Left ventricle myocardium inferior (tissue), 1 donor: Measurements from ENCODE around the gene CASP14. TPM values are rescaled to one million over a fixed set of nuclear protein-coding genes. Genes with fewer than 3 reads are reported as not detected.
"Not testable (repeated sequence)": the region's sequence is repeated elsewhere in the genome, so short reads cannot be mapped to it uniquely, and the experiment has no call there.

Experiments
- DNase-seq: peaks from one replicate; pipeline ENCODE4 v3.0.0-alpha.2; 2020
- H3K27ac ChIP-seq: fragments of 200-600 bp; replicated peaks from 2 replicates; pipeline ENCODE4 v1.8.0; 2021
- H3K27me3 ChIP-seq: fragments of 200-600 bp; 2 replicates; pipeline ENCODE4 v1.8.0; 2021; ENCODE audit warnings: low read depth
- H3K36me3 ChIP-seq: fragments of 200-600 bp; 2 replicates; pipeline ENCODE4 v1.8.0; 2021
- H3K4me1 ChIP-seq: fragments of 200-600 bp; 2 replicates; pipeline ENCODE4 v1.8.0; 2021
- H3K4me3 ChIP-seq: fragments of 200-600 bp; 2 replicates; pipeline ENCODE4 v1.8.0; 2021; ENCODE audit warnings: mild to moderate bottlenecking, moderate library complexity
- H3K9me3 ChIP-seq: fragments of 200-600 bp; replicated peaks from 2 replicates; pipeline ENCODE4 v1.8.0; 2021
- CTCF ChIP-seq: fragments of 200-600 bp; IDR thresholded peaks from 2 replicates; pipeline ENCODE4 v1.8.0; 2021; ENCODE audit warnings: antibody characterized with exemption, mild to moderate bottlenecking, borderline replicate concordance
- intact Hi-C: fragments of 100-400 bp; cut with micrococcal nuclease; formaldehyde crosslinking; loops from one replicate; pipeline ENCODE4 v1.11.0; 2022
- total RNA-seq: library from RNA; stranded (reverse); fragmentation: NEBNext Ultra II Directional; extraction: Animal tissue kit (Norgen Biotek cat#: 25700); gene quantifications from one replicate; pipeline ENCODE4 v1.2.1, GENCODE V29; 2021
- donor health status: DM: no; HTN: yes; CAD: no; lungs with severe emphysema.

The CASP14 gene
- total RNA-seq, 1 donor from 2014 or later: not detected

- H3K9me3 ChIP-seq: no peaks in the 10 kb centered on the region
- intact Hi-C loops: loop anchor here (10.0 kb wide), 1 partner anchor 463 kb away; no protein-coding TSS in a partner anchor
- DNase-seq: no peak
- peak overlapping the region; percentile 33 for H3K4me3 ChIP-seq
- peaks cover 4% of the 10 kb centered on the region for H3K4me1 ChIP-seq
- H3K27ac ChIP-seq: no peak overlapping the region
- peaks cover 31% of the 10 kb centered on the region for H3K27me3 ChIP-seq
- H3K36me3 ChIP-seq: no peaks in the 10 kb centered on the region
- TF ChIP-seq CTCF: peak; percentile 76
Observed at GRCh38 chr19:15091918-15092753, 42.9 kb downstream of the CASP14 start.

- H3K4me1 ChIP-seq: peaks cover 4% of the 10 kb centered on the region
- no peaks in the 10 kb centered on the region for H3K9me3 ChIP-seq
- intact Hi-C loops: loop anchor here (10.0 kb wide), 1 partner anchor 462 kb away; no protein-coding TSS in a partner anchor
- DNase-seq: no peak
- H3K36me3 ChIP-seq: no peaks in the 10 kb centered on the region
- H3K27ac ChIP-seq: no peak overlapping the region
- TF ChIP-seq CTCF: no peak
- peaks cover 23% of the 10 kb centered on the region for H3K27me3 ChIP-seq
- H3K4me3 ChIP-seq: no peak overlapping the region
Observed at GRCh38 chr19:15093001-15093400, 43.7 kb downstream of the CASP14 start.

GRCh38 chr19:15096223-15096622 is 46.9 kb downstream of the CASP14 start:
- H3K4me1 ChIP-seq: peaks cover 4% of the 10 kb centered on the region
- intact Hi-C loops: loop anchor here (10.0 kb wide), 1 partner anchor 459 kb away; no protein-coding TSS in a partner anchor
- H3K36me3 ChIP-seq: no peaks in the 10 kb centered on the region
- no peak overlapping the region for H3K4me3 ChIP-seq
- no peaks in the 10 kb centered on the region for H3K9me3 ChIP-seq
- TF ChIP-seq CTCF: no peak
- no peak overlapping the region for H3K27ac ChIP-seq
- no peak for DNase-seq
- H3K27me3 ChIP-seq: no peaks in the 10 kb centered on the region

- H3K27ac ChIP-seq, H3K4me1 ChIP-seq, H3K27me3 ChIP-seq, H3K36me3 ChIP-seq, H3K4me3 ChIP-seq, H3K9me3 ChIP-seq, DNase-seq: not testable (repeated sequence)
- intact Hi-C loops: loop anchor here (10.0 kb wide), 1 partner anchor 457 kb away; no protein-coding TSS in a partner anchor
Observed at GRCh38 chr19:15097980-15098379, 48.7 kb downstream of the CASP14 start.

- DNase-seq: no peak
- Histone ChIP-seq H3K4me1 (no peaks in the 10 kb centered on the region), H3K4me3 (no peak overlapping the region), H3K9me3 (peaks cover 6% of the 10 kb centered on the region), H3K27ac (no peak overlapping the region), H3K27me3 (no peaks in the 10 kb centered on the region), H3K36me3 (no peaks in the 10 kb centered on the region)
- no peak for TF ChIP-seq CTCF
- intact Hi-C loops: loop anchor here (10.0 kb wide), 1 partner anchor 456 kb away; no protein-coding TSS in a partner anchor
Observed at GRCh38 chr19:15098460-15098859, 49.2 kb downstream of the CASP14 start.

GRCh38 chr19:15099017-15099582 is 49.8 kb downstream of the CASP14 start:
- DNase-seq: no peak
- no peak overlapping the region for H3K27ac ChIP-seq
- H3K36me3 ChIP-seq: no peaks in the 10 kb centered on the region
- no peak overlapping the region for H3K4me3 ChIP-seq
- intact Hi-C loops: loop anchor here (10.0 kb wide), 1 partner anchor 456 kb away; no protein-coding TSS in a partner anchor
- H3K27me3 ChIP-seq: no peaks in the 10 kb centered on the region
- H3K4me1 ChIP-seq: no peaks in the 10 kb centered on the region
- H3K9me3 ChIP-seq: peaks cover 13% of the 10 kb centered on the region
- TF ChIP-seq CTCF: no peak
